HEK293 (cell line): ENCODE results near the gene MAN1C1.

Source experiments
- CTCF ChIA-PET: fragments of 350-600 bp; formaldehyde crosslinking; extraction: SDS; loops from one replicate; lab custom pipeline; 2021; ENCODE audit warnings: antibody characterized with exemption; lab: Yijun Ruan, JAX
- POLR2A ChIA-PET: fragments of 300-600 bp; formaldehyde crosslinking; extraction: SDS; loops from one replicate; lab custom pipeline; 2020; ENCODE audit warnings: antibody characterized with exemption, inconsistent platforms; lab: Yijun Ruan, JAX
- H3K27ac ChIP-seq: fragments of 200-500 bp; sonication (Bioruptor generic); 2 replicates; pipeline ENCODE4 v1.5.1; 2014; ENCODE audit warnings: low read depth, low read length, control low read depth, inconsistent platforms; ENCODE audit errors: extremely low read depth
- H3K36me3 ChIP-seq, 2 experiments: fragments of 200-500 bp in 1 of 2; sonication (Bioruptor generic) in 1 of 2; 1 replicate in 1 of 2; 2 replicates in 1 of 2; pipeline ENCODE4 v1.5.1; 2014 to 2017; ENCODE audit warnings: inconsistent platforms in 2 of 2, low read length in 2 of 2; ENCODE audit not compliant: control insufficient read depth in 2 of 2, insufficient read depth in 1 of 2
- H3K4me1 ChIP-seq: fragments of 200-500 bp; sonication (Bioruptor generic); 2 replicates; pipeline ENCODE4 v1.5.1; 2014; ENCODE audit warnings: mild to moderate bottlenecking, low read length, inconsistent platforms; ENCODE audit not compliant: control insufficient read depth, insufficient read depth
- H3K4me3 ChIP-seq: 2 replicates; pipeline ENCODE4 v1.5.1; 2011; ENCODE audit warnings: low read depth, mild to moderate bottlenecking, control low read depth, low read length, moderate library complexity
- H3K9me3 ChIP-seq: fragments of 200-500 bp; sonication (Bioruptor generic); 2 replicates; pipeline ENCODE4 v1.5.1; 2014; ENCODE audit warnings: low read depth, low read length, inconsistent platforms; ENCODE audit not compliant: control insufficient read depth, insufficient read depth
- IKZF3 ChIP-seq: fragments of 450-650 bp; IDR thresholded peaks from 2 replicates; pipeline ENCODE4 v1.5.0; 2018; ENCODE audit warnings: missing biosample characterization, mild to moderate bottlenecking, missing genetic modification characterization, moderate library complexity
- REPIN1 ChIP-seq: fragments of 450-650 bp; formaldehyde crosslinking; IDR thresholded peaks from 2 replicates; pipeline ENCODE4 v1.5.1; 2017; ENCODE audit warnings: missing biosample characterization, missing genetic modification characterization, low read depth
- ZNF138 ChIP-seq: fragments of 450-650 bp; formaldehyde crosslinking; IDR thresholded peaks from 2 replicates; pipeline ENCODE4 v1.5.1; 2016; ENCODE audit warnings: missing biosample characterization, missing genetic modification characterization, borderline replicate concordance
- ZNF155 ChIP-seq: fragments of 450-650 bp; formaldehyde crosslinking; IDR thresholded peaks from 2 replicates; pipeline ENCODE4 v1.5.1; 2016; ENCODE audit warnings: missing biosample characterization, missing genetic modification characterization
- ZNF2 ChIP-seq: fragments of 450-650 bp; formaldehyde crosslinking; IDR thresholded peaks from 2 replicates; pipeline ENCODE4 v1.5.1; 2016; ENCODE audit warnings: missing biosample characterization, missing genetic modification characterization
- ZNF202 ChIP-seq: fragments of 450-650 bp; formaldehyde crosslinking; IDR thresholded peaks from 2 replicates; pipeline ENCODE4 v1.5.1; 2016; ENCODE audit warnings: missing biosample characterization, missing genetic modification characterization, borderline replicate concordance
- ZNF214 ChIP-seq: fragments of 450-650 bp; formaldehyde crosslinking; IDR thresholded peaks from 2 replicates; pipeline ENCODE4 v1.5.1; 2017; ENCODE audit warnings: missing biosample characterization, mild to moderate bottlenecking, missing genetic modification characterization, borderline replicate concordance
- ZNF23 ChIP-seq: fragments of 450-650 bp; formaldehyde crosslinking; IDR thresholded peaks from 2 replicates; pipeline ENCODE4 v1.5.1; 2016; ENCODE audit warnings: missing biosample characterization, missing genetic modification characterization, borderline replicate concordance
- ZNF404 ChIP-seq: fragments of 450-650 bp; formaldehyde crosslinking; IDR thresholded peaks from 2 replicates; pipeline ENCODE4 v1.5.1; 2017; ENCODE audit warnings: missing biosample characterization, missing genetic modification characterization
- ZNF501 ChIP-seq: fragments of 450-650 bp; formaldehyde crosslinking; IDR thresholded peaks from 2 replicates; pipeline ENCODE4 v1.5.1; 2016; ENCODE audit warnings: missing biosample characterization, missing genetic modification characterization
- ZNF514 ChIP-seq: fragments of 450-650 bp; formaldehyde crosslinking; IDR thresholded peaks from 2 replicates; pipeline ENCODE4 v1.5.1; 2016; ENCODE audit warnings: missing biosample characterization, missing genetic modification characterization
- ZNF529 ChIP-seq: fragments of 450-650 bp; formaldehyde crosslinking; IDR thresholded peaks from 2 replicates; pipeline ENCODE4 v1.5.1; 2017; ENCODE audit warnings: missing genetic modification characterization, missing biosample characterization; ENCODE audit not compliant: insufficient replicate concordance
- ZNF558 ChIP-seq: fragments of 450-650 bp; formaldehyde crosslinking; IDR thresholded peaks from 2 replicates; pipeline ENCODE4 v1.5.1; 2016; ENCODE audit warnings: missing biosample characterization, missing genetic modification characterization
- ZSCAN30 ChIP-seq: fragments of 450-650 bp; IDR thresholded peaks from 2 replicates; pipeline ENCODE4 v1.5.1; 2018; ENCODE audit warnings: missing biosample characterization, mild to moderate bottlenecking, missing genetic modification characterization, moderate library complexity
- TF ChIP-seq, protein P1 (sequence below): fragments of 450-650 bp; formaldehyde crosslinking; IDR thresholded peaks from 2 replicates; pipeline ENCODE4 v1.5.1; 2016; ENCODE audit warnings: missing biosample characterization, missing genetic modification characterization
- TF ChIP-seq, protein P2 (sequence below): fragments of 450-650 bp; formaldehyde crosslinking; IDR thresholded peaks from 2 replicates; pipeline ENCODE4 v1.5.1; 2017; ENCODE audit warnings: missing biosample characterization, missing genetic modification characterization
- TF ChIP-seq, protein P3 (sequence below): fragments of 450-650 bp; formaldehyde crosslinking; IDR thresholded peaks from 2 replicates; pipeline ENCODE4 v1.5.1; 2016; ENCODE audit warnings: missing biosample characterization, missing genetic modification characterization
- TF ChIP-seq, protein P4 (sequence below): fragments of 450-650 bp; formaldehyde crosslinking; conservative IDR thresholded peaks from 2 replicates; pipeline ENCODE4 v1.5.1; 2016; ENCODE audit warnings: low read depth, missing biosample characterization, missing genetic modification characterization
- TF ChIP-seq, protein P5 (sequence below): fragments of 450-650 bp; formaldehyde crosslinking; conservative IDR thresholded peaks from 2 replicates; pipeline ENCODE4 v1.5.1; 2016; ENCODE audit warnings: low read depth, missing biosample characterization, missing genetic modification characterization

Gene MAN1C1

DNA sequence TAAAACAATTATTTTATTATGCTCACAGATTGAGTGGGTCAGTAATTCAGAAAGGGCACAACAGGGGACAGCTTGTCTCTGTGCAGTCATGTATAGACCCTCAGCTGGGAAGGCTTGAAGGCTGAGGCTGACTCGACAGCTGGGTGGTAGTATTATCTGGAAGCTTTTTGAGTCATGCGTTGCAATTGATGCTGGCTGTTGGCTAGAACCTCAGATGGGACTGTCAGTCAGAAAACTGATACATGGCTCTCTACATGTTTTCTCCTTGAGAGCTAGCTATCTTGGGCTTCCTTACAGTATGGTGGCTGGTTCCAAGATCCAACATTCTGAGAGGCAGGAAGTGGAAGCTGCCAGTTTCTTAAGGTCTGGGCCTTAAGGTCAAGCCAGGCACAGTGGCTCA, 121.9 kb downstream of the MAN1C1 start:
- H3K27ac ChIP-seq, result no peak overlapping the region
- CTCF ChIA-PET, result no interaction called here
- POLR2A ChIA-PET, result no interaction called here
- no peaks in the 10 kb centered on the region for H3K36me3 ChIP-seq
- H3K4me3 ChIP-seq, result no peak overlapping the region
- no peaks in the 10 kb centered on the region for H3K4me1 ChIP-seq
- H3K9me3 ChIP-seq, result no peaks in the 10 kb centered on the region
- TF ChIP-seq ZNF404 (tag by site-specific recombination), result no peak
- TF ChIP-seq, protein P1, sequence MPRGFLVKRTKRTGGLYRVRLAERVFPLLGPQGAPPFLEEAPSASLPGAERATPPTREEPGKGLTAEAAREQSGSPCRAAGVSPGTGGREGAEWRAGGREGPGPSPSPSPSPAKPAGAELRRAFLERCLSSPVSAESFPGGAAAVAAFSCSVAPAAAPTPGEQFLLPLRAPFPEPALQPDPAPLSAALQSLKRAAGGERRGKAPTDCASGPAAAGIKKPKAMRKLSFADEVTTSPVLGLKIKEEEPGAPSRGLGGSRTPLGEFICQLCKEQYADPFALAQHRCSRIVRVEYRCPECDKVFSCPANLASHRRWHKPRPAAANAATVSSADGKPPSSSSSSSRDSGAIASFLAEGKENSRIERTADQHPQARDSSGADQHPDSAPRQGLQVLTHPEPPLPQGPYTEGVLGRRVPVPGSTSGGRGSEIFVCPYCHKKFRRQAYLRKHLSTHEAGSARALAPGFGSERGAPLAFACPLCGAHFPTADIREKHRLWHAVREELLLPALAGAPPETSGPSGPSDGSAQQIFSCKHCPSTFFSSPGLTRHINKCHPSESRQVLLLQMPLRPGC (tag by site-specific recombination), result no peak

DNA sequence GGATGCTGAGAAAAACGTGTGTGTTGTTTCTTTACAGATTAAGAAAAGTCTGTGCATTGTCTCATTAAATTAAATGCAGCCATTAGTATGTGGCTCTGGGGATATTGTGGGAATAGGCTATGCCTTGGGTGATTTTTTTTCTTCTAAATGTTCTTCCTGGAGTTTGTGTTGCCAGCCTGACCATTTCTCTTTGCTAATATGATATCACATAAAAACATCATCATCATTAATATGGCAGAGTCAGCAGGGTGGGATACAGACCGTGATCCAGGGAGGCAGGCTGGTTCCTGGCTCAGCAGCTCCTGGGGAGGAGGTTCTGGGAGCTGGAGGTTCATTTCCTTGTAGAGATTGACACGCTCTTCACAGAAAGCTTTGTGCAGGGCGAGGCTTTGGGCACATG, 122.8 kb downstream of the MAN1C1 start:
- Histone ChIP-seq H3K4me1 (no peaks in the 10 kb centered on the region), H3K36me3 (no peaks in the 10 kb centered on the region), H3K9me3 (no peaks in the 10 kb centered on the region)
- POLR2A ChIA-PET, result no interaction called here
- TF ChIP-seq ZSCAN30 (tag by site-specific recombination), result no peak
- TF ChIP-seq, protein P2, sequence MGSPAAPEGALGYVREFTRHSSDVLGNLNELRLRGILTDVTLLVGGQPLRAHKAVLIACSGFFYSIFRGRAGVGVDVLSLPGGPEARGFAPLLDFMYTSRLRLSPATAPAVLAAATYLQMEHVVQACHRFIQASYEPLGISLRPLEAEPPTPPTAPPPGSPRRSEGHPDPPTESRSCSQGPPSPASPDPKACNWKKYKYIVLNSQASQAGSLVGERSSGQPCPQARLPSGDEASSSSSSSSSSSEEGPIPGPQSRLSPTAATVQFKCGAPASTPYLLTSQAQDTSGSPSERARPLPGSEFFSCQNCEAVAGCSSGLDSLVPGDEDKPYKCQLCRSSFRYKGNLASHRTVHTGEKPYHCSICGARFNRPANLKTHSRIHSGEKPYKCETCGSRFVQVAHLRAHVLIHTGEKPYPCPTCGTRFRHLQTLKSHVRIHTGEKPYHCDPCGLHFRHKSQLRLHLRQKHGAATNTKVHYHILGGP (tag by site-specific recombination), result no peak
- TF ChIP-seq, protein P3, sequence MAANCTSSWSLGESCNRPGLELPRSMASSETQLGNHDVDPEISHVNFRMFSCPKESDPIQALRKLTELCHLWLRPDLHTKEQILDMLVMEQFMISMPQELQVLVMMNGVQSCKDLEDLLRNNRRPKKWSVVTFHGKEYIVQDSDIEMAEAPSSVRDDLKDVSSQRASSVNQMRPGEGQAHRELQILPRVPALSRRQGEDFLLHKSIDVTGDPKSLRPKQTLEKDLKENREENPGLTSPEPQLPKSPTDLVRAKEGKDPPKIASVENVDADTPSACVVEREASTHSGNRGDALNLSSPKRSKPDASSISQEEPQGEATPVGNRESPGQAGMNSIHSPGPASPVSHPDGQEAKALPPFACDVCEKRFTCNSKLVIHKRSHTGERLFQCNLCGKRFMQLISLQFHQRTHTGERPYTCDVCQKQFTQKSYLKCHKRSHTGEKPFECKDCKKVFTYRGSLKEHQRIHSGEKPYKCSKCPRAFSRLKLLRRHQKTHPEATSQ (tag by site-specific recombination), result no peak
- no peak for TF ChIP-seq ZNF155 (tag by site-specific recombination)
- TF ChIP-seq ZNF2, result no peak
- no peak for TF ChIP-seq ZNF501 (tag by site-specific recombination)
- no peak for TF ChIP-seq REPIN1 (tag by site-specific recombination)
- TF ChIP-seq ZNF23 (tag by site-specific recombination), result no peak
- TF ChIP-seq ZNF558 (tag by site-specific recombination), result no peak
- TF ChIP-seq ZNF202 (tag by site-specific recombination), result no peak
- no peak for TF ChIP-seq ZNF514 (tag by site-specific recombination)
- TF ChIP-seq ZNF529, result no peak
- TF ChIP-seq, protein P4, sequence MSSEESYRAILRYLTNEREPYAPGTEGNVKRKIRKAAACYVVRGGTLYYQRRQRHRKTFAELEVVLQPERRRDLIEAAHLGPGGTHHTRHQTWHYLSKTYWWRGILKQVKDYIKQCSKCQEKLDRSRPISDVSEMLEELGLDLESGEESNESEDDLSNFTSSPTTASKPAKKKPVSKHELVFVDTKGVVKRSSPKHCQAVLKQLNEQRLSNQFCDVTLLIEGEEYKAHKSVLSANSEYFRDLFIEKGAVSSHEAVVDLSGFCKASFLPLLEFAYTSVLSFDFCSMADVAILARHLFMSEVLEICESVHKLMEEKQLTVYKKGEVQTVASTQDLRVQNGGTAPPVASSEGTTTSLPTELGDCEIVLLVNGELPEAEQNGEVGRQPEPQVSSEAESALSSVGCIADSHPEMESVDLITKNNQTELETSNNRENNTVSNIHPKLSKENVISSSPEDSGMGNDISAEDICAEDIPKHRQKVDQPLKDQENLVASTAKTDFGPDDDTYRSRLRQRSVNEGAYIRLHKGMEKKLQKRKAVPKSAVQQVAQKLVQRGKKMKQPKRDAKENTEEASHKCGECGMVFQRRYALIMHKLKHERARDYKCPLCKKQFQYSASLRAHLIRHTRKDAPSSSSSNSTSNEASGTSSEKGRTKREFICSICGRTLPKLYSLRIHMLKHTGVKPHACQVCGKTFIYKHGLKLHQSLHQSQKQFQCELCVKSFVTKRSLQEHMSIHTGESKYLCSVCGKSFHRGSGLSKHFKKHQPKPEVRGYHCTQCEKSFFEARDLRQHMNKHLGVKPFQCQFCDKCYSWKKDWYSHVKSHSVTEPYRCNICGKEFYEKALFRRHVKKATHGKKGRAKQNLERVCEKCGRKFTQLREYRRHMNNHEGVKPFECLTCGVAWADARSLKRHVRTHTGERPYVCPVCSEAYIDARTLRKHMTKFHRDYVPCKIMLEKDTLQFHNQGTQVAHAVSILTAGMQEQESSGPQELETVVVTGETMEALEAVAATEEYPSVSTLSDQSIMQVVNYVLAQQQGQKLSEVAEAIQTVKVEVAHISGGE, result no peak
- no peak for TF ChIP-seq ZNF138 (tag by site-specific recombination)
- TF ChIP-seq, protein P5, sequence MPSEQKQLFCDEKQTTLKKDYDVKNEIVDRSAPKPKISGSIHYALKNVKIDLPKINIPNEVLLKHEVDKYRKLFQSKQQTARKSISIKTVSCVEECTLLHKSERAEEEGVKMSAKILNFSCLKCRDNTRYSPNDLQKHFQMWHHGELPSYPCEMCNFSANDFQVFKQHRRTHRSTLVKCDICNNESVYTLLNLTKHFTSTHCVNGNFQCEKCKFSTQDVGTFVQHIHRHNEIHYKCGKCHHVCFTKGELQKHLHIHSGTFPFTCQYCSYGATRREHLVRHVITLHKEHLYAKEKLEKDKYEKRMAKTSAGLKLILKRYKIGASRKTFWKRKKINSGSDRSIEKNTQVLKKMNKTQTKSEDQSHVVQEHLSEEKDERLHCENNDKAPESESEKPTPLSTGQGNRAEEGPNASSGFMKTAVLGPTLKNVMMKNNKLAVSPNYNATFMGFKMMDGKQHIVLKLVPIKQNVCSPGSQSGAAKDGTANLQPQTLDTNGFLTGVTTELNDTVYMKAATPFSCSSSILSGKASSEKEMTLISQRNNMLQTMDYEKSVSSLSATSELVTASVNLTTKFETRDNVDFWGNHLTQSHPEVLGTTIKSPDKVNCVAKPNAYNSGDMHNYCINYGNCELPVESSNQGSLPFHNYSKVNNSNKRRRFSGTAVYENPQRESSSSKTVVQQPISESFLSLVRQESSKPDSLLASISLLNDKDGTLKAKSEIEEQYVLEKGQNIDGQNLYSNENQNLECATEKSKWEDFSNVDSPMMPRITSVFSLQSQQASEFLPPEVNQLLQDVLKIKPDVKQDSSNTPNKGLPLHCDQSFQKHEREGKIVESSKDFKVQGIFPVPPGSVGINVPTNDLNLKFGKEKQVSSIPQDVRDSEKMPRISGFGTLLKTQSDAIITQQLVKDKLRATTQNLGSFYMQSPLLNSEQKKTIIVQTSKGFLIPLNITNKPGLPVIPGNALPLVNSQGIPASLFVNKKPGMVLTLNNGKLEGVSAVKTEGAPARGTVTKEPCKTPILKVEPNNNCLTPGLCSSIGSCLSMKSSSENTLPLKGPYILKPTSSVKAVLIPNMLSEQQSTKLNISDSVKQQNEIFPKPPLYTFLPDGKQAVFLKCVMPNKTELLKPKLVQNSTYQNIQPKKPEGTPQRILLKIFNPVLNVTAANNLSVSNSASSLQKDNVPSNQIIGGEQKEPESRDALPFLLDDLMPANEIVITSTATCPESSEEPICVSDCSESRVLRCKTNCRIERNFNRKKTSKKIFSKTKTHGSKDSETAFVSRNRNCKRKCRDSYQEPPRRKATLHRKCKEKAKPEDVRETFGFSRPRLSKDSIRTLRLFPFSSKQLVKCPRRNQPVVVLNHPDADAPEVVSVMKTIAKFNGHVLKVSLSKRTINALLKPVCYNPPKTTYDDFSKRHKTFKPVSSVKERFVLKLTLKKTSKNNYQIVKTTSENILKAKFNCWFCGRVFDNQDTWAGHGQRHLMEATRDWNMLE, result no peak
- no peak for TF ChIP-seq IKZF3 (tag by site-specific recombination)
- TF ChIP-seq ZNF214 (tag by site-specific recombination), result no peak
- TF ChIP-seq, all 188 proteins: peak for 0
- CTCF ChIA-PET, result no interaction called here
- Histone ChIP-seq H3K27ac (no peak overlapping the region), H3K4me3 (no peak overlapping the region)
